Liver (tissue), 9 donors: Measurements from ENCODE around the gene CD300LD. TPM values are rescaled to one million over a fixed set of nuclear protein-coding genes. Genes with fewer than 3 reads are reported as not detected.
"Not testable (repeated sequence)": the region's sequence is repeated elsewhere in the genome, so short reads cannot be mapped to it uniquely, and the experiment has no call there.

Experiments
- DNase-seq: peaks from one replicate; pipeline ENCODE4 v3.0.0-alpha.2; 2017; ENCODE audit warnings: low spot score
- H3K27ac ChIP-seq, 2 donors: one replicate each; pipeline ENCODE4 v1.7.0; 2013; ENCODE audit warnings: inconsistent platforms in 2 of 2, low read length in 2 of 2, control low read depth in 1 of 2, low read depth in 1 of 2, mild to moderate bottlenecking in 1 of 2
- H3K27me3 ChIP-seq, 4 donors: one replicate each; pipeline versions ENCODE4 v1.6.1 to v1.7.0; 2013; ENCODE audit warnings: low read length in 3 of 4, inconsistent platforms in 1 of 4, mild to moderate bottlenecking in 1 of 4, moderate library complexity in 1 of 4; ENCODE audit not compliant: control insufficient read depth in 4 of 4, insufficient read depth in 4 of 4
- H3K36me3 ChIP-seq, 4 donors: one replicate each; pipeline versions ENCODE4 v1.6.1 to v1.7.0; 2013; ENCODE audit warnings: low read length in 3 of 4, mild to moderate bottlenecking in 3 of 4, low read depth in 1 of 4, moderate library complexity in 1 of 4; ENCODE audit not compliant: control insufficient read depth in 4 of 4, insufficient read depth in 3 of 4
- H3K4me1 ChIP-seq, 4 donors: one replicate each; pipeline versions ENCODE4 v1.6.1 to v1.7.0; 2013; ENCODE audit warnings: low read length in 3 of 4, mild to moderate bottlenecking in 3 of 4, moderate library complexity in 1 of 4; ENCODE audit not compliant: control insufficient read depth in 4 of 4, insufficient read depth in 4 of 4
- H3K4me3 ChIP-seq, 3 donors: one replicate each; pipeline versions ENCODE4 v1.6.1 to v1.7.0; 2013; ENCODE audit warnings: low read length in 3 of 3, control low read depth in 1 of 3, low read depth in 1 of 3, mild to moderate bottlenecking in 1 of 3
- H3K9ac ChIP-seq, 2 donors: one replicate each; pipeline ENCODE4 v1.7.0; 2013; ENCODE audit warnings: low read length in 2 of 2, mild to moderate bottlenecking in 2 of 2, moderate library complexity in 2 of 2, control low read depth in 1 of 2, low read depth in 1 of 2
- H3K9me3 ChIP-seq, 4 donors: one replicate each; pipeline versions ENCODE4 v1.6.1 to v1.7.0; 2013; ENCODE audit warnings: low read length in 3 of 4; ENCODE audit not compliant: control insufficient read depth in 4 of 4
- ATF3 ChIP-seq: IDR thresholded peaks from 2 replicates; pipeline ENCODE4 v1.6.1; 2016; ENCODE audit warnings: antibody characterized with exemption
- EGR1 ChIP-seq, 2 donors: IDR thresholded peaks; 2 replicates each; pipeline ENCODE4 v1.6.1; 2016 to 2018; ENCODE audit warnings: antibody characterized with exemption in 2 of 2, low read depth in 2 of 2
- FOXA1 ChIP-seq: IDR thresholded peaks from 2 replicates; pipeline ENCODE4 v1.6.1; 2016; ENCODE audit warnings: antibody characterized with exemption
- FOXA2 ChIP-seq: IDR thresholded peaks from 2 replicates; pipeline ENCODE4 v1.6.1; 2016; ENCODE audit warnings: antibody characterized with exemption
- GABPA ChIP-seq, 2 donors: IDR thresholded peaks in 1 of 2; conservative IDR thresholded peaks in 1 of 2; 2 replicates each; pipeline ENCODE4 v1.6.1; 2016; ENCODE audit warnings: antibody characterized with exemption in 2 of 2, mild to moderate bottlenecking in 1 of 2, moderate library complexity in 1 of 2
- HNF4A ChIP-seq, 2 donors: conservative IDR thresholded peaks; 2 replicates each; pipeline ENCODE4 v1.6.1; 2016; ENCODE audit warnings: antibody characterized with exemption in 2 of 2, mild to moderate bottlenecking in 2 of 2
- HNF4G ChIP-seq: IDR thresholded peaks from 2 replicates; pipeline ENCODE4 v1.6.1; 2016; ENCODE audit warnings: antibody characterized with exemption
- JUND ChIP-seq, 2 donors: IDR thresholded peaks; 2 replicates each; pipeline ENCODE4 v1.6.1; 2016; ENCODE audit warnings: antibody characterized with exemption in 2 of 2
- NR2F2 ChIP-seq: IDR thresholded peaks from 2 replicates; pipeline ENCODE4 v1.6.1; 2016; ENCODE audit warnings: antibody characterized with exemption
- RAD21 ChIP-seq, 2 donors: IDR thresholded peaks; 2 replicates each; pipeline ENCODE4 v1.6.1; 2016; ENCODE audit warnings: antibody characterized with exemption in 2 of 2, mild to moderate bottlenecking in 2 of 2
- RXRA ChIP-seq, 2 donors: IDR thresholded peaks; 2 replicates each; pipeline ENCODE4 v1.6.1; 2017 to 2018; ENCODE audit warnings: antibody characterized with exemption in 2 of 2, mild to moderate bottlenecking in 1 of 2
- TAF1 ChIP-seq: conservative IDR thresholded peaks from 2 replicates; pipeline ENCODE4 v1.6.1; 2016; ENCODE audit warnings: antibody characterized with exemption, mild to moderate bottlenecking
- YY1 ChIP-seq: IDR thresholded peaks from 2 replicates; pipeline ENCODE4 v1.6.1; 2016; ENCODE audit warnings: antibody characterized with exemption, mild to moderate bottlenecking
- WGBS: extraction: QIAGEN DNeasy Blood & Tissue Kit; methylation state at CpG from one replicate; pipeline ENCODE4 v1.1.7; 2013; 5-methylcytosine and 5-hydroxymethylcytosine counted together
- polyA plus RNA-seq, 2 donors: library from polyadenylated mRNA; stranded (reverse) in 1 of 2; unstranded in 1 of 2; fragments of 200-250 nt in 1 of 2; fragments of >200 nt in 1 of 2; fragmentation: Nextera tagmentation in 1 of 2; extraction: Ambion mirVana in 1 of 2; gene quantifications; one replicate each; pipeline versions ENCODE4 v1.2.1 to v1.2.3, GENCODE V29; 2013 to 2015
- total RNA-seq, 2 donors: library from RNA; depleted of rRNA; stranded (reverse); fragments of >200 nt; gene quantifications; one replicate each; pipeline ENCODE4 v1.2.3, GENCODE V29; 2014
- TF ChIP-seq, protein P1 (sequence below): IDR thresholded peaks from 2 replicates; pipeline ENCODE4 v1.6.1; 2016; ENCODE audit warnings: antibody characterized with exemption, mild to moderate bottlenecking
- TF ChIP-seq, protein P2 (sequence below): fragments of 150-350 bp; IDR thresholded peaks from 2 replicates; pipeline ENCODE4 v1.5.1; 2017; ENCODE audit warnings: improper control_type of control experiment, low read depth, low read length; ENCODE audit not compliant: missing input control
- TF ChIP-seq, protein P3 (sequence below): IDR thresholded peaks from 2 replicates; pipeline ENCODE4 v1.6.1; 2016; ENCODE audit warnings: antibody characterized with exemption
- donor health status: healthy.
- donor health status: healthy.
- donor health status: healthy.
- donor health status: healthy.
- donor health status: healthy.

The CD300LD gene
- total and polyA plus RNA-seq, 4 donors: 0.08 TPM; not detected in 3

- no peak for DNase-seq
- Histone ChIP-seq H3K4me1 (no peaks in the 10 kb centered on the region), H3K9me3 (no peaks in the 10 kb centered on the region), H3K27ac (no peak overlapping the region), H3K36me3 (no peaks in the 10 kb centered on the region), H3K27me3 (peaks cover 0 to 7% (median 4%) of the 10 kb centered on the region in 4 donors), H3K4me3 (no peak overlapping the region), H3K9ac (no peak overlapping the region)
- no peak for TF ChIP-seq FOXA2
- TF ChIP-seq, protein P1, sequence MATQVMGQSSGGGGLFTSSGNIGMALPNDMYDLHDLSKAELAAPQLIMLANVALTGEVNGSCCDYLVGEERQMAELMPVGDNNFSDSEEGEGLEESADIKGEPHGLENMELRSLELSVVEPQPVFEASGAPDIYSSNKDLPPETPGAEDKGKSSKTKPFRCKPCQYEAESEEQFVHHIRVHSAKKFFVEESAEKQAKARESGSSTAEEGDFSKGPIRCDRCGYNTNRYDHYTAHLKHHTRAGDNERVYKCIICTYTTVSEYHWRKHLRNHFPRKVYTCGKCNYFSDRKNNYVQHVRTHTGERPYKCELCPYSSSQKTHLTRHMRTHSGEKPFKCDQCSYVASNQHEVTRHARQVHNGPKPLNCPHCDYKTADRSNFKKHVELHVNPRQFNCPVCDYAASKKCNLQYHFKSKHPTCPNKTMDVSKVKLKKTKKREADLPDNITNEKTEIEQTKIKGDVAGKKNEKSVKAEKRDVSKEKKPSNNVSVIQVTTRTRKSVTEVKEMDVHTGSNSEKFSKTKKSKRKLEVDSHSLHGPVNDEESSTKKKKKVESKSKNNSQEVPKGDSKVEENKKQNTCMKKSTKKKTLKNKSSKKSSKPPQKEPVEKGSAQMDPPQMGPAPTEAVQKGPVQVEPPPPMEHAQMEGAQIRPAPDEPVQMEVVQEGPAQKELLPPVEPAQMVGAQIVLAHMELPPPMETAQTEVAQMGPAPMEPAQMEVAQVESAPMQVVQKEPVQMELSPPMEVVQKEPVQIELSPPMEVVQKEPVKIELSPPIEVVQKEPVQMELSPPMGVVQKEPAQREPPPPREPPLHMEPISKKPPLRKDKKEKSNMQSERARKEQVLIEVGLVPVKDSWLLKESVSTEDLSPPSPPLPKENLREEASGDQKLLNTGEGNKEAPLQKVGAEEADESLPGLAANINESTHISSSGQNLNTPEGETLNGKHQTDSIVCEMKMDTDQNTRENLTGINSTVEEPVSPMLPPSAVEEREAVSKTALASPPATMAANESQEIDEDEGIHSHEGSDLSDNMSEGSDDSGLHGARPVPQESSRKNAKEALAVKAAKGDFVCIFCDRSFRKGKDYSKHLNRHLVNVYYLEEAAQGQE: no peak
- TF ChIP-seq, protein P2, sequence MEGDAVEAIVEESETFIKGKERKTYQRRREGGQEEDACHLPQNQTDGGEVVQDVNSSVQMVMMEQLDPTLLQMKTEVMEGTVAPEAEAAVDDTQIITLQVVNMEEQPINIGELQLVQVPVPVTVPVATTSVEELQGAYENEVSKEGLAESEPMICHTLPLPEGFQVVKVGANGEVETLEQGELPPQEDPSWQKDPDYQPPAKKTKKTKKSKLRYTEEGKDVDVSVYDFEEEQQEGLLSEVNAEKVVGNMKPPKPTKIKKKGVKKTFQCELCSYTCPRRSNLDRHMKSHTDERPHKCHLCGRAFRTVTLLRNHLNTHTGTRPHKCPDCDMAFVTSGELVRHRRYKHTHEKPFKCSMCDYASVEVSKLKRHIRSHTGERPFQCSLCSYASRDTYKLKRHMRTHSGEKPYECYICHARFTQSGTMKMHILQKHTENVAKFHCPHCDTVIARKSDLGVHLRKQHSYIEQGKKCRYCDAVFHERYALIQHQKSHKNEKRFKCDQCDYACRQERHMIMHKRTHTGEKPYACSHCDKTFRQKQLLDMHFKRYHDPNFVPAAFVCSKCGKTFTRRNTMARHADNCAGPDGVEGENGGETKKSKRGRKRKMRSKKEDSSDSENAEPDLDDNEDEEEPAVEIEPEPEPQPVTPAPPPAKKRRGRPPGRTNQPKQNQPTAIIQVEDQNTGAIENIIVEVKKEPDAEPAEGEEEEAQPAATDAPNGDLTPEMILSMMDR: no peak
- TF ChIP-seq EGR1 (IDR thresholded peaks at IDR 0.05; ENCODE audit: low read depth in 2 of 2): no peak
- TF ChIP-seq TAF1: no peak
- TF ChIP-seq FOXA1: no peak
- no peak for TF ChIP-seq RXRA (IDR thresholded peaks at IDR 0.05)
- TF ChIP-seq HNF4G: no peak
- TF ChIP-seq GABPA (IDR thresholded peaks at IDR 0.05 in 1 of 2, conservative IDR thresholded peaks at IDR 0.05 in 1 of 2): no peak
- no peak for TF ChIP-seq ATF3
- TF ChIP-seq, protein P3, sequence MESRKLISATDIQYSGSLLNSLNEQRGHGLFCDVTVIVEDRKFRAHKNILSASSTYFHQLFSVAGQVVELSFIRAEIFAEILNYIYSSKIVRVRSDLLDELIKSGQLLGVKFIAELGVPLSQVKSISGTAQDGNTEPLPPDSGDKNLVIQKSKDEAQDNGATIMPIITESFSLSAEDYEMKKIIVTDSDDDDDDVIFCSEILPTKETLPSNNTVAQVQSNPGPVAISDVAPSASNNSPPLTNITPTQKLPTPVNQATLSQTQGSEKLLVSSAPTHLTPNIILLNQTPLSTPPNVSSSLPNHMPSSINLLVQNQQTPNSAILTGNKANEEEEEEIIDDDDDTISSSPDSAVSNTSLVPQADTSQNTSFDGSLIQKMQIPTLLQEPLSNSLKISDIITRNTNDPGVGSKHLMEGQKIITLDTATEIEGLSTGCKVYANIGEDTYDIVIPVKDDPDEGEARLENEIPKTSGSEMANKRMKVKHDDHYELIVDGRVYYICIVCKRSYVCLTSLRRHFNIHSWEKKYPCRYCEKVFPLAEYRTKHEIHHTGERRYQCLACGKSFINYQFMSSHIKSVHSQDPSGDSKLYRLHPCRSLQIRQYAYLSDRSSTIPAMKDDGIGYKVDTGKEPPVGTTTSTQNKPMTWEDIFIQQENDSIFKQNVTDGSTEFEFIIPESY: no peak
- TF ChIP-seq JUND (IDR thresholded peaks at IDR 0.05): no peak
- TF ChIP-seq RAD21 (IDR thresholded peaks at IDR 0.05): no peak
- no peak for TF ChIP-seq NR2F2
- TF ChIP-seq HNF4A (conservative IDR thresholded peaks at IDR 0.05): no peak
- TF ChIP-seq YY1: no peak
- 44% methylated on average over 2 of the region's 2 CpGs for whole genome bisulfite sequencing
These were observed 45.8 kb upstream of the CD300LD start for GRCh38 chr17:74637926-74638325.

GRCh38 chr17:74637265-74637664 lies 45.2 kb upstream of the CD300LD start:
- H3K9ac ChIP-seq: no peak overlapping the region
- H3K27me3 ChIP-seq: peaks cover 0 to 8% (median 2%) of the 10 kb centered on the region in 4 donors
- no peaks in the 10 kb centered on the region for H3K4me1 ChIP-seq
- WGBS: 65% methylated on average over 11 of the region's 11 CpGs
- no peak overlapping the region for H3K27ac ChIP-seq
- TF ChIP-seq YY1 (no peak), GABPA (IDR thresholded peaks at IDR 0.05 in 1 of 2, conservative IDR thresholded peaks at IDR 0.05 in 1 of 2) (no peak)
- no peaks in the 10 kb centered on the region for H3K36me3 ChIP-seq
- H3K4me3 ChIP-seq: no peak overlapping the region
- DNase-seq: no peak
- H3K9me3 ChIP-seq: no peaks in the 10 kb centered on the region

DNA sequence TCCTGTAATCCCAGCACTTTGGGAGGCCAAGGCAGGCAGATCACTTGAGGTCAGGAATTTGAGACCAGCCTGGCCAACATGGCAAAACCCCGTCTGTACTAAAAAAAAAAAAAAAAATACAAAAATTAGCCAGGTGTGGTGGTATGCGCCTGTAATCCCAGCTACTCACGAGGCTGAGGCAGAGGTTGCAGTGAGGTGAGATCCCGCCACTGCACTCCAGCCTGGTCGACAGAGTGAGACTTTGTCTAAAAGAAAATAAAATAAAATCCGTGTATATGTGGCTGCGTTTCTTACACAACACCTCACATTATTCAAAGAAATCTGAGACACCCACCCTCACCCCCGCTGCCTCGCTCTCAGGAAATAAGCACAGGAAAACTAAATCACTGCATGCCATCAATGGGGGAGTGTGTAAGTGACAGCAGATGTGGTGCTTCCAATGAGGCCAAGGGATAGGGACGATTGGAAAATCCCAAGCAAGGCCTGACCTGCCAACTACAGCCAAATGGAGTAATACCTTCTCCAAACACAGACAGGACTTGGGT lies 44.5 kb upstream of the CD300LD start:
- not testable (repeated sequence) for H3K27me3 ChIP-seq, H3K4me1 ChIP-seq, H3K9ac ChIP-seq, H3K4me3 ChIP-seq, DNase-seq, H3K36me3 ChIP-seq, H3K27ac ChIP-seq, H3K9me3 ChIP-seq
- 78% methylated on average over 10 of the region's 10 CpGs for WGBS
